ENCODE measurements around the gene SPDYE2. TPM values are rescaled to one million over a fixed set of nuclear protein-coding genes. Genes with fewer than 3 reads are reported as not detected.
"Not testable (repeated sequence)": the region's sequence is repeated elsewhere in the genome, so short reads cannot be mapped to it uniquely, and the experiment has no call there.

The SPDYE2 gene
- polyA plus RNA-seq, 3 donors, result not detected

DNA sequence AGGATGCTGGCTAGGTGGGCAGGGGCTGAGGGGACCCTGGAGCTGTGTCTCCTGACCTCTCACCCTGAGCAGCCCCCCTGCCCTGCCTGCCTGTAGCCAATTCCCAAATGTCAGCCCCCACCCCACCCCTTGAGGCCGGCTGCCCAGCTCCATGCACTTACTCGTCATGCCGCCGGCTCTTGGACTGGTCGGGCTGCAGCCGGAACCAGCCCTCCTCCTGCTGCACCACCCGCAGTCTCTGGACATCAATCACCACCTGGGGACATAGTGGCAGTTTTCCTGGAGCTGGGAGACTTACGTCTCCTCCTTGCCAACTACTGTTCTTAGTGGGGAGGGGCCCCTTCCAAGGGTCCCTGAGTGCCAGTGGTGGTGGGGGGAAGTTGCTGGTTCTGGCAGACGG, 48.7 kb downstream of the SPDYE2 start:
- H3K27ac Mint-ChIP-seq; H3K36me3 ChIP-seq (replicated peaks in 1 of 2; ENCODE audit: control insufficient read depth in 1 of 2, insufficient read depth in 2 of 2, low read length in 2 of 2); H4K20me1 ChIP-seq (ENCODE audit: insufficient read depth, low read length); H3K79me2 ChIP-seq (ENCODE audit: insufficient read depth, low read length); H3K27ac ChIP-seq (ENCODE audit: low read depth in 1 of 2, low read length in 2 of 2); DNase-seq; H3K4me2 ChIP-seq (replicated peaks; ENCODE audit: extremely low read depth, low read length, poor library complexity, severe bottlenecking); H3K27me3 Mint-ChIP-seq (ENCODE audit: low read depth in 3 of 3); H3K27me3 ChIP-seq (ENCODE audit: control insufficient read depth in 2 of 2, insufficient read depth in 2 of 2, low read length in 2 of 2); H3K4me3 ChIP-seq (replicated peaks in 1 of 3; ENCODE audit: low read depth in 2 of 3, low read length in 3 of 3); H3K4me1 Mint-ChIP-seq; H2AFZ ChIP-seq (ENCODE audit: insufficient read depth, low read depth, low read length, poor library complexity, severe bottlenecking); H3K4me3 Mint-ChIP-seq; H3K36me3 Mint-ChIP-seq; H3K9me3 ChIP-seq (replicated peaks in 1 of 2; ENCODE audit: control insufficient read depth in 1 of 2, insufficient read depth in 1 of 2, low read length in 2 of 2); intact Hi-C loops (cut with micrococcal nuclease); H3K9me3 Mint-ChIP-seq; H3K4me1 ChIP-seq (ENCODE audit: control insufficient read depth in 1 of 2, insufficient read depth in 2 of 2, low read length in 2 of 2); H3K9ac ChIP-seq (ENCODE audit: insufficient read depth, low read length, poor library complexity, severe bottlenecking): not testable (repeated sequence)
- no CpG with 5 or more reads among the region's 9 CpGs for WGBS (ENCODE audit: insufficient coverage)

DNA sequence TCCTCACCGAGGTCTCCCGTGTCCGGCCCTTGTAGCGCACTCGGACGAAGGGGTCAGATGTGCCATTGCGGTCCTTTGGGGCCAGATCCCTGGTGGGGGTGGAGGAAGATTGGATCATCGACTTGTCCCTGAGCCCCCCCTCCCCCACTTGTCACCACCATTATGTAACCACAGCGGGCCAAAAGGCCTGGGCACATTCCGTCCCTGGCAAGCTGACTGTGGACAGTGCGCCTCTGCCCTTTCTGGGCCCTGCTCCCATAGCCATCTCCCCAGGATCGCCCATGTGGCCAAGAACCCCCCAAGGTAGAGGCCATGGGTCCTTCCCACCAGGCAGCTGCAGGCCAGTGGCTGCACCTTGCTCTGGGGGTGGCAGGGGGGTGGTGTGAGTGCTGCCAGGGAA, 51.3 kb downstream of the SPDYE2 start:
- no CpG with 5 or more reads among the region's 12 CpGs for WGBS (ENCODE audit: insufficient coverage)
- H3K79me2 ChIP-seq (ENCODE audit: insufficient read depth, low read length); H3K9ac ChIP-seq (ENCODE audit: insufficient read depth, low read length, poor library complexity, severe bottlenecking); H3K4me1 Mint-ChIP-seq; H3K27ac Mint-ChIP-seq; intact Hi-C loops (cut with micrococcal nuclease); H3K4me2 ChIP-seq (replicated peaks; ENCODE audit: extremely low read depth, low read length, poor library complexity, severe bottlenecking); H3K36me3 ChIP-seq (replicated peaks in 1 of 2; ENCODE audit: control insufficient read depth in 1 of 2, insufficient read depth in 2 of 2, low read length in 2 of 2); H4K20me1 ChIP-seq (ENCODE audit: insufficient read depth, low read length); DNase-seq; H3K27ac ChIP-seq (ENCODE audit: low read depth in 1 of 2, low read length in 2 of 2); H2AFZ ChIP-seq (ENCODE audit: insufficient read depth, low read depth, low read length, poor library complexity, severe bottlenecking); H3K9me3 ChIP-seq (replicated peaks in 1 of 2; ENCODE audit: control insufficient read depth in 1 of 2, insufficient read depth in 1 of 2, low read length in 2 of 2); H3K27me3 Mint-ChIP-seq (ENCODE audit: low read depth in 3 of 3); H3K4me3 Mint-ChIP-seq; H3K36me3 Mint-ChIP-seq; H3K4me1 ChIP-seq (ENCODE audit: control insufficient read depth in 1 of 2, insufficient read depth in 2 of 2, low read length in 2 of 2); H3K9me3 Mint-ChIP-seq; H3K4me3 ChIP-seq (replicated peaks in 1 of 3; ENCODE audit: low read depth in 2 of 3, low read length in 3 of 3); H3K27me3 ChIP-seq (ENCODE audit: control insufficient read depth in 2 of 2, insufficient read depth in 2 of 2, low read length in 2 of 2): not testable (repeated sequence)

- not testable (repeated sequence) for H3K4me1 ChIP-seq (ENCODE audit: control insufficient read depth in 1 of 2, insufficient read depth in 2 of 2, low read length in 2 of 2); H3K9me3 Mint-ChIP-seq
- no CpG with 5 or more reads among the region's 19 CpGs for WGBS (ENCODE audit: insufficient coverage)
Measured at GRCh38 chr7:102604431-102605145, 53.6 kb downstream of the SPDYE2 start.

DNA sequence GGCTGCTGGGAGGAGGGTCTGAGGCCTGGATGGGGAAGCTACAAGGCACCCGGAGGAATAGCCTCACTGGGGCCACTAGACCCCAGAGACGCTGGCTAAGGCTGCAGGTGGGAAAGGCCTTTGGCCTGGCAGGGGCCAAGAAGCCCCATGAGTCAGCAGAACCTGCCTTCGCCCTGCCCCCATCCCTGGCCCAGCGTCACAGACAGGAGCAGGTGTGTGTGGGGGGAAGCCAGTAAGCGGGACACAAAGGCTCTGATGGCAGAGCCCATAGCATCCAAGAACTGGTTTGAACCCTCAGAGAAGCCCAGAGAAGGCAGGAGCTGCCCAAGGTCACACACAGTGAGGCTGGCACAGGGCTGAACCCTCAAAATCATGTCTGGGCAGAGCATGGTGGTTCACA, 55.8 kb downstream of the SPDYE2 start:
- H3K27ac ChIP-seq (ENCODE audit: low read depth in 1 of 2, low read length in 2 of 2); H3K36me3 Mint-ChIP-seq; H3K36me3 ChIP-seq (replicated peaks in 1 of 2; ENCODE audit: control insufficient read depth in 1 of 2, insufficient read depth in 2 of 2, low read length in 2 of 2); H3K9me3 ChIP-seq (replicated peaks in 1 of 2; ENCODE audit: control insufficient read depth in 1 of 2, insufficient read depth in 1 of 2, low read length in 2 of 2); DNase-seq; H3K9ac ChIP-seq (ENCODE audit: insufficient read depth, low read length, poor library complexity, severe bottlenecking); intact Hi-C loops (cut with micrococcal nuclease); H3K4me3 Mint-ChIP-seq; H3K27me3 ChIP-seq (ENCODE audit: control insufficient read depth in 2 of 2, insufficient read depth in 2 of 2, low read length in 2 of 2); H3K4me3 ChIP-seq (replicated peaks in 1 of 3; ENCODE audit: low read depth in 2 of 3, low read length in 3 of 3); H3K9me3 Mint-ChIP-seq; H3K4me1 ChIP-seq (ENCODE audit: control insufficient read depth in 1 of 2, insufficient read depth in 2 of 2, low read length in 2 of 2); H2AFZ ChIP-seq (ENCODE audit: insufficient read depth, low read depth, low read length, poor library complexity, severe bottlenecking); H3K27ac Mint-ChIP-seq; H4K20me1 ChIP-seq (ENCODE audit: insufficient read depth, low read length); H3K4me2 ChIP-seq (replicated peaks; ENCODE audit: extremely low read depth, low read length, poor library complexity, severe bottlenecking); H3K27me3 Mint-ChIP-seq (ENCODE audit: low read depth in 3 of 3); H3K79me2 ChIP-seq (ENCODE audit: insufficient read depth, low read length); H3K4me1 Mint-ChIP-seq: not testable (repeated sequence)
- no CpG with 5 or more reads among the region's 5 CpGs for WGBS (ENCODE audit: insufficient coverage)

More at GRCh38 chr7:102604431-102605145, 53.6 kb downstream of the SPDYE2 start:
- H3K36me3 Mint-ChIP-seq; H3K27ac Mint-ChIP-seq; H3K4me2 ChIP-seq (replicated peaks; ENCODE audit: extremely low read depth, low read length, poor library complexity, severe bottlenecking); H3K4me3 Mint-ChIP-seq; H3K9me3 ChIP-seq (replicated peaks in 1 of 2; ENCODE audit: control insufficient read depth in 1 of 2, insufficient read depth in 1 of 2, low read length in 2 of 2); H3K27me3 Mint-ChIP-seq (ENCODE audit: low read depth in 3 of 3); H3K4me3 ChIP-seq (replicated peaks in 1 of 3; ENCODE audit: low read depth in 2 of 3, low read length in 3 of 3); H3K4me1 Mint-ChIP-seq; H4K20me1 ChIP-seq (ENCODE audit: insufficient read depth, low read length); H3K9ac ChIP-seq (ENCODE audit: insufficient read depth, low read length, poor library complexity, severe bottlenecking); DNase-seq; intact Hi-C loops (cut with micrococcal nuclease); H3K27ac ChIP-seq (ENCODE audit: low read depth in 1 of 2, low read length in 2 of 2); H2AFZ ChIP-seq (ENCODE audit: insufficient read depth, low read depth, low read length, poor library complexity, severe bottlenecking); H3K27me3 ChIP-seq (ENCODE audit: control insufficient read depth in 2 of 2, insufficient read depth in 2 of 2, low read length in 2 of 2); H3K36me3 ChIP-seq (replicated peaks in 1 of 2; ENCODE audit: control insufficient read depth in 1 of 2, insufficient read depth in 2 of 2, low read length in 2 of 2); H3K79me2 ChIP-seq (ENCODE audit: insufficient read depth, low read length): not testable (repeated sequence)
